Heart right ventricle (tissue), 16 donors: Measurements from ENCODE around the gene GSN. TPM values are rescaled to one million over a fixed set of nuclear protein-coding genes. Genes with fewer than 3 reads are reported as not detected.

Source experiments
- ATAC-seq, 8 donors: fragments of 200-7000 bp; cut with Tn5 transposase; one replicate each; pipeline ENCODE4 v1.9.1; 2020; ENCODE audit warnings: mild to moderate bottlenecking in 8 of 8, moderate library complexity in 8 of 8, moderate number of reproducible peaks in 1 of 8
- DNase-seq, 2 donors: peaks; one replicate each; pipeline ENCODE4 v3.0.0-alpha.2; 2020
- H3K27ac ChIP-seq, 10 donors: fragments of 200-600 bp; sonication (generic) in 2 of 10; one replicate each; pipeline versions ENCODE4 v1.5.0 to v1.8.0; 2020 to 2022; ENCODE audit warnings: mild to moderate bottlenecking in 3 of 10
- H3K27me3 ChIP-seq, 7 donors: fragments of 200-600 bp; one replicate each; pipeline ENCODE4 v1.8.0; 2021 to 2022; ENCODE audit warnings: mild to moderate bottlenecking in 2 of 7
- H3K36me3 ChIP-seq, 9 donors: fragments of 200-600 bp; sonication (generic) in 1 of 9; one replicate each; pipeline versions ENCODE4 v1.5.0 to v1.8.0; 2020 to 2022; ENCODE audit warnings: mild to moderate bottlenecking in 2 of 9
- H3K4me1 ChIP-seq, 9 donors: fragments of 200-600 bp; sonication (generic) in 1 of 9; one replicate each; pipeline versions ENCODE4 v1.5.0 to v1.8.0; 2020 to 2022; ENCODE audit warnings: mild to moderate bottlenecking in 4 of 9
- H3K4me3 ChIP-seq, 10 donors: fragments of 200-600 bp; sonication (generic) in 2 of 10; one replicate each; pipeline versions ENCODE4 v1.5.0 to v1.8.0; 2020 to 2022; ENCODE audit warnings: mild to moderate bottlenecking in 7 of 10, moderate library complexity in 2 of 10
- H3K9me3 ChIP-seq, 11 donors: fragments of 200-600 bp in 10 of 11; sonication (generic) in 2 of 11; one replicate each; pipeline versions ENCODE4 v1.5.0 to v1.8.0; 2013 to 2022; ENCODE audit warnings: mild to moderate bottlenecking in 2 of 11, control low read depth in 1 of 11, moderate library complexity in 1 of 11
- WGBS, 2 donors: extraction: QIAGEN DNeasy Blood & Tissue Kit; methylation state at CpG; one replicate each; pipeline ENCODE4 v1.1.7; 2013; ENCODE audit warnings: inconsistent platforms in 1 of 2; 5-methylcytosine and 5-hydroxymethylcytosine counted together
- intact Hi-C, 10 donors: fragments of 100-400 bp; cut with DNase I; formaldehyde crosslinking; loops; one replicate each; pipeline versions ENCODE4 v1.11.1 to v1.14.2; 2022
- polyA plus RNA-seq, 2 donors: library from polyadenylated mRNA; stranded (reverse); fragments of 200-250 nt; gene quantifications; one replicate each; pipeline ENCODE4 v1.2.3, GENCODE V29; 2013
- total RNA-seq, 10 donors: library from RNA; stranded (reverse); fragmentation: NEBNext Ultra II Directional in 3 of 10; extraction: Animal tissue kit (Norgen Biotek cat#: 25700) in 3 of 10; gene quantifications; one replicate each; pipeline versions ENCODE4 v1.2.1 to v1.2.4, GENCODE V29; 2021 to 2023
- TF ChIP-seq, protein P1 (sequence below), 9 donors: fragments of 200-600 bp; sonication (generic) in 2 of 9; IDR thresholded peaks; one replicate each; pipeline versions ENCODE4 v1.5.0 to v1.8.0; 2021 to 2022; ENCODE audit warnings: antibody characterized with exemption in 9 of 9, mild to moderate bottlenecking in 5 of 9, moderate library complexity in 1 of 9
- donor health status: Arrhythmogenic right ventricular cardiomyopathy.
- donor health status: ischemic (EF 13 %, LVEDD 7.1; RV severe dilation, severe dysfunction).
- donor health status: healthy with polysubstance abuse.
- donor health status: DM: no; HTN: yes; CAD: no.
- donor health status: DM: no; HTN: no; CAD: no.
- donor health status: ischemic (EF 25% LVEDD 6.9; RV normal size, moderate dysfunction).
- donor health status: ischemic (EF 25% LVEDD 5.7; RV mildly dilated, moderate dysfunction).
- donor health status: healthy.
- donor health status: DM: yes; HTN: yes; CAD: no.
- donor health status: Ischemic cardiomyopathy.
- donor health status: ischemic (EF 35%, LVEDD 5.7; RV mildly dilated, moderate dysfunction).
- donor health status: nonischemic (EF 11% LVEDD 7.7; RV severe dilation, severe dysfunction).
- donor health status: DM: yes; HTN: yes; CAD: no.
- donor health status: PGD.
- donor health status: ischemic (EF 29% LVEDD 5.4; RV normal size, mild dysfunction).
- donor health status: nonischemic (EF 23%, LVEDD 6.1; RV moderate dilation, normal function).

Gene GSN
- total and polyA plus RNA-seq, 12 donors: 360 to 861 (median 668) TPM

DNA sequence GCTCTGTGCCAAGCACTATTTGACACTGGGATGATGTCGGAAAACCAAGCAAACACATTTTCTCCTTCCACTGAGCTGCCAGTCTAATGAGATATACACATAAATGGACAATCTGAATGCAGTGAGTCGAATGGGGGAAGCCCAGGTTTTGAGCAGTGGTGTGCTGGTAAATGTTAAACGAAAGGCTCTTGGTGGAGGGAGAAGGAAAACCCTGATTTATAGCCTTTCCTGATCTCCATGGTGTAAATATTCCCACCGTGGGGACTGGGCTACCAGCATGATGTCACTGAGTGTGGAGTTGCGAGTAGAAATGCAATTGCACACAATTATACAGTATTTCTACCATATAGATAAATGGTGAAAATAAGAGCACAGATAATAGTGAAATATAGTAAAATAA is 5.0 kb upstream of the GSN start:
- WGBS, 2 donors: 86 to 90% methylated on average over 5 of the region's 5 CpGs
- DNase-seq: no peak
- ATAC-seq: no peak
- intact Hi-C loops: loop anchor here in 2 of 10 donors (5.0 kb wide), 2 partner anchors 36 to 51 kb away; no protein-coding TSS in a partner anchor
- no peaks in the 10 kb centered on the region for H3K36me3 ChIP-seq
- no peak overlapping the region for H3K4me3 ChIP-seq
- H3K27me3 ChIP-seq: no peaks in the 10 kb centered on the region
- no peak overlapping the region for H3K27ac ChIP-seq
- H3K4me1 ChIP-seq: peaks cover 5 to 41% (median 30%) of the 10 kb centered on the region in 9 donors
- H3K9me3 ChIP-seq: no peaks in the 10 kb centered on the region
- TF ChIP-seq, protein P1, sequence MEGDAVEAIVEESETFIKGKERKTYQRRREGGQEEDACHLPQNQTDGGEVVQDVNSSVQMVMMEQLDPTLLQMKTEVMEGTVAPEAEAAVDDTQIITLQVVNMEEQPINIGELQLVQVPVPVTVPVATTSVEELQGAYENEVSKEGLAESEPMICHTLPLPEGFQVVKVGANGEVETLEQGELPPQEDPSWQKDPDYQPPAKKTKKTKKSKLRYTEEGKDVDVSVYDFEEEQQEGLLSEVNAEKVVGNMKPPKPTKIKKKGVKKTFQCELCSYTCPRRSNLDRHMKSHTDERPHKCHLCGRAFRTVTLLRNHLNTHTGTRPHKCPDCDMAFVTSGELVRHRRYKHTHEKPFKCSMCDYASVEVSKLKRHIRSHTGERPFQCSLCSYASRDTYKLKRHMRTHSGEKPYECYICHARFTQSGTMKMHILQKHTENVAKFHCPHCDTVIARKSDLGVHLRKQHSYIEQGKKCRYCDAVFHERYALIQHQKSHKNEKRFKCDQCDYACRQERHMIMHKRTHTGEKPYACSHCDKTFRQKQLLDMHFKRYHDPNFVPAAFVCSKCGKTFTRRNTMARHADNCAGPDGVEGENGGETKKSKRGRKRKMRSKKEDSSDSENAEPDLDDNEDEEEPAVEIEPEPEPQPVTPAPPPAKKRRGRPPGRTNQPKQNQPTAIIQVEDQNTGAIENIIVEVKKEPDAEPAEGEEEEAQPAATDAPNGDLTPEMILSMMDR (IDR thresholded peaks at IDR 0.05): no peak

- TF ChIP-seq, protein P1 (IDR thresholded peaks at IDR 0.05): no peak
- Histone ChIP-seq H3K27ac (peak overlapping the region in 5 of 10 donors; percentile 7 to 92 (median 89)), H3K4me3 (no peak overlapping the region), H3K27me3 (no peaks in the 10 kb centered on the region), H3K4me1 (peaks cover 5 to 59% (median 43%) of the 10 kb centered on the region in 9 donors), H3K9me3 (no peaks in the 10 kb centered on the region), H3K36me3 (no peaks in the 10 kb centered on the region)
- WGBS, 2 donors: 79 to 80% methylated on average over 3 of the region's 3 CpGs
- intact Hi-C loops: loop anchor here in 5 of 10 donors (5.0 kb wide), 3 partner anchors 39 to 54 kb away; no protein-coding TSS in a partner anchor
- no peak for DNase-seq
- ATAC-seq: no peak
These were observed 1.6 kb upstream of the GSN start for GRCh38 chr9:121266356-121266755.

GRCh38 chr9:121266906-121267650 is 884 bp upstream of the GSN start:
- Histone ChIP-seq H3K4me1 (peaks cover 8 to 59% (median 49%) of the 10 kb centered on the region in 9 donors), H3K27ac (peak overlapping the region in 9 of 10 donors; percentile 71 to 92 (median 88)), H3K27me3 (no peaks in the 10 kb centered on the region), H3K4me3 (peak overlapping the region in 9 of 10 donors; percentile 79 to 95 (median 90)), H3K9me3 (no peaks in the 10 kb centered on the region), H3K36me3 (no peaks in the 10 kb centered on the region)
- peak in 1 of 2 donors; percentile 24 for DNase-seq
- intact Hi-C loops: loop anchor here in 5 of 10 donors (5.0 kb wide), 3 partner anchors 40 to 55 kb away; no protein-coding TSS in a partner anchor
- 73 to 75% methylated on average over 18 of the region's 18 CpGs for WGBS, 2 donors
- peak in 3 of 8 donors; percentile 5 to 36 (median 22) for ATAC-seq
- TF ChIP-seq, protein P1 (IDR thresholded peaks at IDR 0.05): no peak

GRCh38 chr9:121268598-121268850 is 562 bp downstream of the GSN start:
- peak overlapping the region; percentile 69 to 92 (median 88) for H3K27ac ChIP-seq
- H3K9me3 ChIP-seq: no peaks in the 10 kb centered on the region
- no peaks in the 10 kb centered on the region for H3K27me3 ChIP-seq
- TF ChIP-seq, protein P1 (IDR thresholded peaks at IDR 0.05): no peak
- H3K4me1 ChIP-seq: peaks cover 8 to 72% (median 63%) of the 10 kb centered on the region in 9 donors
- no peaks in the 10 kb centered on the region for H3K36me3 ChIP-seq
- DNase-seq: no peak
- peak; percentile 4 to 46 (median 31) for ATAC-seq
- peak overlapping the region; percentile 79 to 95 (median 90) for H3K4me3 ChIP-seq
- intact Hi-C loops: loop anchor here in 5 of 10 donors (5.0 kb wide), 3 partner anchors 41 to 56 kb away; no protein-coding TSS in a partner anchor
- WGBS, 2 donors: 6 to 10% methylated on average over 5 of the region's 5 CpGs
